Inferior parietal cortex (tissue), 1 donor: ENCODE results near the gene PARL.
A peak's percentile ranks its signal among the peaks of the same experiment; 100 is the strongest.

Experiments used
- DNase-seq: peaks from one replicate; pipeline ENCODE4 v3.0.0-alpha.2; 2016; ENCODE audit errors: extremely low spot score

The PARL gene, protein sequence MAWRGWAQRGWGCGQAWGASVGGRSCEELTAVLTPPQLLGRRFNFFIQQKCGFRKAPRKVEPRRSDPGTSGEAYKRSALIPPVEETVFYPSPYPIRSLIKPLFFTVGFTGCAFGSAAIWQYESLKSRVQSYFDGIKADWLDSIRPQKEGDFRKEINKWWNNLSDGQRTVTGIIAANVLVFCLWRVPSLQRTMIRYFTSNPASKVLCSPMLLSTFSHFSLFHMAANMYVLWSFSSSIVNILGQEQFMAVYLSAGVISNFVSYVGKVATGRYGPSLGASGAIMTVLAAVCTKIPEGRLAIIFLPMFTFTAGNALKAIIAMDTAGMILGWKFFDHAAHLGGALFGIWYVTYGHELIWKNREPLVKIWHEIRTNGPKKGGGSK

DNA sequence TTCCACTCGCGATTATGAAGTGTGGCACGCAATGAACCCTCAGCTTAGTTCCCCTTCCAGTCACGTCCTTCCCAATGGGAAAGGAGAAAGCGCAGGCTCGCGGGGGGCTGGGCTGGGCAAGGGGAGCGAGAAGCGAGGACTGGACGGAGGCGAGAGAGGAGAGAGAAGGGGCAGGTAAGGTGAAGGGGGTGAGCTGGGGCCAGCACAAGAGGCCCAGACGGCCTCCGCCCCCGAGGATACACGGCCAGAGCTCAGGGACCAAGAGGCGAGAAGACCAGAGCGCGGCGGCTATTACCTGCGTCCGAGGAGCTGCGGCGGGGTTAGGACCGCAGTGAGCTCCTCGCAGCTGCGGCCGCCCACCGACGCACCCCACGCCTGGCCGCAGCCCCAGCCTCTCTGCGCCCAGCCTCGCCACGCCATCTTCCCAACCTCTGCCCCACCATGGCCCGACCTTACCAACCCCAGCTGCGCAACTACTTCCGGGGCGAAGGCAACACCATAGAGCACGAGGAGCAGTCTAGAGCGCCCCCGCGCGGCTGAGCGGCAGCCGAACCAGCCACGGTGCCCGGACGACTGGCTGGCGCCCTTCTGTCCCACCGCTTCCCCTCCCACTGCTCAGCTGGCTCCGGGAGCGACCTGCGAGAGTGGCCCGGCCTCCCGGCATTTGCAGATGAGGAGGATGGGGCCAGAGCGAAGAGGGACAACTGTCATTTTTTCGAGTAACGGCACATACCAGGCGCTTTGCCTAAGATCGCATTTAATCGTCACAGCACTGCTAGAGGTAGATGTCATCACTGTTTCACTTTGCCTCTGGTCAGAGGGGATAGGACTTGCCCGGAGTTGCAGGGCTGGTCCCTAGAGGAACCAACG, at the start of gene PARL:
Gene PARL, minus strand, starts transcription at position 454 of the 870 bp plus-strand sequence. Its CDS starts 34 bp downstream, at position 420.
- DNase-seq: peak; percentile 96

DNA sequence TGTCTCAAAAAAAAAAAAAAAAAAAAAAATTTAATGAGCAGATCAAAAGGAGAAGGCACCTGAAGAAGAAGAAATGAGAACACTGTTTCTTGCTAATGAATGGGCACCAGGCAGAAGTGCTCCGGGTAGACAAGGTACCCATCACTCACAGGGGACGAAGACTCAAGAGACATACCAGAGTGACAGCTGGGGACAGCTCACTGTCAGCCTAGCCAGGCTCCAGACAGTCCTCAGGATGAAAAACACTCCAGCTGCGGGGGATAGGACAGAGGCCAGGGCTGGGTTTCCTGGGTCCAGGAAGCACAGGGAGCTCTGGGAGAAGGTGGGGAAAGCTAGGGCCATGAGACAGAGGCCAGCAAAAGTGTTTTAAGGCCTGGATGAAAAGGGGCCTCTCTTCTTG, 48.5 kb upstream of the PARL start:
- no peak for DNase-seq

DNA sequence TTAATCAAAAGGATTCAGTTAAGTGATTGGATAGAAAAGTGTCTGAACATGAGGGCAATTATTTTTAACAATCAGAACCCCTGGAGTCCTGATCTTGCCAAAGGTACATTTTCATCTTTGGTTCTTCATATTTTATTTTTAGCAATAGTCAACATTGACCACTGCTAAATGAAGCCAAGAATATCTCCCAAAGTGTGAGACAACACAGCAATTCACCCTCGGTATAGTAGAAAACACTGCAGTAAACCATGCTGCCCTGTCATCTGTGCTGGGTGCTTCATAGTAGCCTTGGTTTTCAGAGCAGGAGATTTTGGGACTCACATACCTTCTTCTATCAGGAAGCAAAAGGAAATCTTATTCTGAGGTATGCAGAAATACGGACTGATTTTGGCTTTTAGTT, 47.2 kb upstream of the PARL start:
- no peak for DNase-seq

DNA sequence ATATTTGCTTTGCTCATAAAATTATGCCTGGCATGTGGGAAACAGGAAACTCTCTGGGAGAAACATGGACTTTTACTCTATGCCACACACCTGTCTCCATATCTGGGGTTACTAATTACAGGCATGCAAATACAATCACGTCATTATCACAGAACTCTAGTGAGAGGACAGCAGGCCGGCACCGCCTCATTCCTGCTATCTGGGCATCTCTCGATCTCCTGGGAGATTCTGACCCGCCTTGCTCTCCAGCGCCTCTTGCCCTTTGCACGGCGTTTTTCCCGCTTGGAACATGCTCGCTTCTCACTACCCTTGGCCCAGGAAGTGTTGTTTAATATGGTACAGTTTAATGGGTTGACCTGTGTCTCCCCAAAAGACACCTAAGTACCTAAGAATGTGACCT, 45.4 kb upstream of the PARL start:
- DNase-seq: no peak

DNA sequence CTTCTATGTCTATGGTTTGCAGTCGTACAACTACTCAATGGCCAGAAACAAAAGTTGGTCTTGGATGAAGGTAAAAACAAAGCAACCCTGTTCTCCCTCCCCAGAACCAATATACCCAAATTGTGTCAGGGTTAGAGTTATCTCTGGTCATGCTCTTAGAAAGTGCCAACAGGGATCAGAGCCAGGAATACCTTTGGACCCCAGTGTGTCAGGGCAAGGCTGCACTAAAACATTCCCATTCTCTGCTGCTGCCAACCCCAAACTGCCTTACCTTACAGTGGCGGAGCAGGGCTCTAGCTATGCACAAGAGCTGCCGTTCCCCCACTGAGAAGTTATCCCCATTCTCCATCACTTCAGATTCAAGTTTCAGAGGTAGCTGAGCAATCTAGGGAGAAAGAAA, 42.4 kb upstream of the PARL start:
- no peak for DNase-seq

DNA sequence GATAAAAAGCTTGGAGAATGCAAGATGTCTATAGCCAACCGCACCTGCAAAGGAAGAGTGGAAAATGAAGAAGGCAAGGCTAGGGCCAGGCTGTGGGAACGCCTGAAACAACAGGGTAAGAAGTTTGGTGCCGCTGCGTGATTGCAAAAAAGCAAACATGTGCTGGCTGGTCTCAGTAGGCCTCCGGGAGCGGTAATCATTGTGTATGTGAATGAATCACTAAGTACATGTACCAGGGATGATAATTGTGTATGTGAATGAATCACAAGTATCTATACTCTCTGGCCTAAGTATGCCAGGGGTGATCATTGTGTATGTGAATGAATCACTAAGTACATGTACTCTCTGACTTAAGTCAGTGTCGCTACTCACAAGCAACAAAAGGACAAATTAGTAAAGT, 40.3 kb upstream of the PARL start:
- DNase-seq: no peak

DNA sequence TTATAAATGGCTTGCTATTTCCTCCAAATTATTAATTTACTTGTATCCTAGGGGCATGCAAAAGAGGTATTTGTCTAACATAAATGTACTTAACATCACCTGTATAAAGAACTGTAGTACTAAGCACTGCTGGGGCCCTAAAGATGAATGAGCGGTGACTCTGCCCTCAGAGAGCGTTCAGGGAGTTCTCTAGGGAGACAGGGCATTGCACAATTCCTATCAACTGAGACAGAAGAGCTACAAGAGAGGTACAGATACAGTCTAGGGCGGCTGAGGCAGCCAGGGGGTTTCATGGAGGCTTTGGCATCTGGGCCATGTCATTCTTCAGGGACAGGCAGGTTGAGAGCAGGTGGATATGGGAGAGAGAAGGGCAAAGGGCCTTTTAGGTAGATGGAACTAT, 39.9 kb upstream of the PARL start:
- no peak for DNase-seq

DNA sequence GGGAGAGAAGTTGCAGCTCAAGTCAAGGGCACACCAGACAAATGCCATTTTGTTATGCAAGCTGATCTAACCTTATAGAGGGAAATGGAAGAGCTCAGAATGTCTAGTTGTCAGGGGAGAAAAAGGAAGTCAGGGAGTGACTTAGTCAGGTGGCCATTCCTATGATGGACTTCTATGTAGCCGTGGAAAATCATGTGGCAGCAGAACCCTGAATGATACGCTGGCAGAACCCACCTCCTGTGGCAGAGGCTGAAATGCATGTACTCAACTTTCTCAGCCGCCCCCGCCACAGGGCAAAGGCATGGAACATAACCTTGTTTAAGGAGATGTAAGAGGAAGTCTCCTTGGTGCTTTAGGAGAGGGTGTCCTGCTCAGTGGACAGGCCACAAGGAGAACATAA, 37.7 kb upstream of the PARL start:
- no peak for DNase-seq

DNA sequence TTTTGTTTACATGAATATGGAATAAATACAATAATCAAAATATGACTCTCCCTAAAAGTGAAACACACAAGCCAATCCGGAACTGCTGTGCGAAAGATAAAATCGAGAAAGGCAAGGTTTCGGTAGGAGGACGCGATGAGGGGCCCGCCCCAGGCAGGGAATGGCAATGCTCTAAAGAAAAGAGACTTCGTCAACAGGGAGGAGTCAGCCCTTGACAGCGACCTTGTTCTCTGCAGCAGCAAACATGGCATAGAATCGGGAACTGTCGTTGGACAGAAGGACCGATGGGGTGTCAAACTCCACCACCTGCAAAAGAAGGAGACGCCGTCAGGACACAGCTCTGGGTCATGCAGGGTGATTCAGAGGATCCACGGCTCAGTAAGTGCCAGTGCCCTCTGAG, 36.4 kb upstream of the PARL start:
- DNase-seq: no peak

DNA sequence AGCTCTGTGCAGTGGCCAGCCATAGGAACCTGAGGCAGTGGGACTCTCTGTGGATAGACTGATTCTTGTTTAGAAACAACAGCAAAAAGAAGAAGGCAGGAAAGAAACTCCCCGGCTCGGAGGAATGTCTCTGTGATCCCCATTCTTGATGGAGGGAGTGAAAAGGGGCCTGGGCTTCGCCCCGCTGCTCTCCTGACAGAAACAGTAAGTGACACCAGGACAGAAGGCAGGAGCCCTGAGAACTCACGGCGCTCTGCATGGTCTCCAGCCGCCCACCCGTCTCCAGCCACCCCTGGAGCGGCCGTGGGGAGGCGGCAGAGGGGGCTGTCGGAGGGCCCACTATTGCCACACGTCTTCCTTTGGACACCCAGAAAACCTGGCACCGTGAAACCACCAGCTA, 35.7 kb upstream of the PARL start:
- no peak for DNase-seq

DNA sequence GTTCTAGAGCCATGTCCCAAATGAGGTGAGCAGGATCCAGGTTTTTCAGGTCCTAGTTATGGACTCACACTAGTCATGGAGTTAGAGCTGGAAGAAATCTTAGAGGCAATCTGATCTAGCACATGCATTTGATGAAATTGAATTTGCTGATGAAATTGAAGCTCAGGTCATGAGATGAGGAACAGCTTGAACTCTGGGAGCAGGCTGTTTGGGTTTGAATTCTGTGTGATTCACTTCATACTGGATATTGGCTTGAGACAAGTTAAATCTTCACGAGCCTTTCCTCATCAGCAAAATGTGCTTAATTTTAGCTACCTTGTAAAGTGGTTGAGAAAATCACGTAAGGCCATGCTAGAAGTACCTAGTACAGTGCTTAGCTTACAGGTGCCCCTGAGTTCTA, 33.5 kb upstream of the PARL start:
- no peak for DNase-seq

DNA sequence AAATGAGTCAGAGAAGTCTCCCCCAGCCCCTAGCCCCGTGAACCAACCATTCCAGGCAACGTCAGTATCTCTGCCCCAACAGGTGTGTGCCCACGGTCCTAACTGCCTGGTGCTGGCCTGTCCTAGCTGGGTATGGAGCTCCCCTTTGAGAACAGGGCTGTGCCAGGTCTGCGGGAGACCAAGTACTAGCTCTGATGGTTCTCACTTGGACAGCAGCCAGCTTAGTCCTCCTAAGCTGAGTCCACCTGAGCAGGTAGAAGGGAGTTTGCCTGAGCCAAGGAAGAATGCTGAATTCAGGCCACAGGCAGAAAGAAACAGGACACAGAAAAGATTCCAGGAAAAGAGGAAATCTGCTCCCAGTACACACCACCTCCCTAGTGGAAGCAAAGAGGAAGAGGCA, 33.1 kb upstream of the PARL start:
- no peak for DNase-seq

DNA sequence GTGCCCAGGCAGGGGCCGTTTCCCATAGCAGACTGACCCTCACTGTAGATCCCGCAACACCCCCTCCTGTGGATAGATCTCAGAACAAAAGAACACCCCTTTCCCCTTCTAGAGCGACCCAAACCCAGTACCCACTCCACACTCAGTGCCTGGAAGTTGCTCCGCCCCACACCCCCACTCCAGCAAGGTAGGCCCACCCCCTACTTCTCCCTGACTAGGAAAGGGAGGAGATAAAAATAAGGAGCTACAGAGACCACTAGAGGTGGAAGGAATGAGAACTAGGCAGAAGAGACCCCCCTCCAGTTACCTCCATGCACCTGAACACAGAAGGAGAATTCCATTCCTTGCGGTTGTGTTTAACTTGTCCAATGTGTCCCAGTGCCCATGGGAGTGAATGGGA, 30.2 kb upstream of the PARL start:
- DNase-seq: no peak

DNA sequence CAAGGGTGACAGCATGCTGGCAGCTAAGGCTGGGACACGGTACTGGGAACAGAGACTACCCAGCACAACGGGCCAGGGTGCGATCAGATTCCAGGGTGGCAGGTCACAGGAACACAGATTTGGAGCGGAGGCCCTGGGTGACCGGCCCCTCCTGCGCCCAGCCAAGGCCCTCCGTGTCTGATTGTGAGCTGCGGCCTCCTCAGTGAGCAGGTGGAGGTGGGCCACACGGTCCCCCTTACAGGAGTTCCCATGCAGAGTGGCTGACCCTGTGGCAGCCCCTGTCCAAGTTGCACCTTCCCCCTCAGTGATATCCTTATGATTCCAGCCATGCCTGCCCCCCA, 28.9 kb upstream of the PARL start:
- no peak for DNase-seq

DNA sequence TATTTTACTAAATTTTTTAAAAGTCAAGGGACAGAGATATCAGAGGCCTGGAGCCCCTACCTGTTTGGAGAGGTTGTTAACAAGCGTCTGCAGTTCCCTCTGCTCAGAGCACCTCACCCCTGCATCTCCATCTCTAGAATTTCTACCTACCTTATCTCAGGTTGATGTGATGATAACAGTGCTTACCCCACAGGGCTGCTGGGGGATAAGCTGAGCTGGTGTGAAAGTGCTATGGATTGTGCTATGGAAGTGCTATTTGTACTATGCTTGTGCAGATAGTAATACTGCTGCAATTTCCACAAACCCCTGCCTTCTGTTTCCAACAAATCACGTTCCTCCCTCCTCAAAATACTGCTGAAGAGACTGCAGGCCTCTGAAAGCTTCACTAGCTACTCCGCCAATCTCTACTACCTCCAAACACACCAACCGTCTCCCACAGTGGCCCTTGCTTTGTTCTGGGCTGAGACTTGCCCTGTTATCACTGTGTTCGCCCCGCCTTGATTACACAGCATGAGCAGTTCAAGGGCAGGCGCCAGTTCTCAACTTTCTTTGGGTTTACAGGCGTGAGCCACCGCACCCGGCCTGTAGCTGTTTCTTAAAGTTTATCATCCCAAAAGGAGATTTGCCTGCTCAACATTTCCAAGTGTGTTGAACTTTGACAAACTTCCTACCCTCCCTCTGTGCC, 28.4 kb upstream of the PARL start:
- DNase-seq: no peak

DNA sequence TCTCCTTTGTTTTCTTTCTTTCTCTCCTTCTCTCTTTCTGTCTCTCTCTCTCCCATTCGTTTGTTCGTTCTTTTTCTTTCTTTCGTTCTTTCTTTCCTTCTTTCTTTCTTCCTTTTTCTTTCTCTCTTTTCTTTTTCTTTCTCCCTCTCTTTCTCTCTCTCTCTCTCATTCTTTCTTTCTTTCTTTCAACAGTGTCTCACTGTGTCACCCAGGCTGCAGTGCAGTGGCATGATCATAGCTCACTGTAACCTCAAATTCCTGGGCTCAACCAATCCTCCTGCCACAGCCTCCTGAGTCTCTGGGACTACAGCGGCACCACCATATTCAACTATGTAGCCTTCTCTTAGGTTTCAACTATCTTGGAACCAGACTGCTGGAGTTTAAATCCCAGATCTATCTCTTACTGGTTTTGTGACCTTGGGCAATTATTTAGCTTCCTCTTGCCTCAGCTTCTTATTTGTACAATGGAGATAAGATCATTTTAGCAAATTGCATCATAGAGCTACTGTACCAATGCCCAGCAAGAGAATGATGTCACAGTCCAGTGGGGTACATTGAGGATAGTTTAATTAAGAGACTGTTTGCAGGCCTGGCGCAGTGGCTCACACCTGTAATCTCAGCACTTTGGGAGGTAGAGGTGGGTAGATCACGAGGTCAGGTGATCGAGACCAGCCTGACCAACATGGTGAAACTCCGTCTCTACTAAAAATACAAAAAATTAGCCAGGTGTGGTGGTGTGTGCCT, 27.3 kb upstream of the PARL start:
- no peak for DNase-seq

DNA sequence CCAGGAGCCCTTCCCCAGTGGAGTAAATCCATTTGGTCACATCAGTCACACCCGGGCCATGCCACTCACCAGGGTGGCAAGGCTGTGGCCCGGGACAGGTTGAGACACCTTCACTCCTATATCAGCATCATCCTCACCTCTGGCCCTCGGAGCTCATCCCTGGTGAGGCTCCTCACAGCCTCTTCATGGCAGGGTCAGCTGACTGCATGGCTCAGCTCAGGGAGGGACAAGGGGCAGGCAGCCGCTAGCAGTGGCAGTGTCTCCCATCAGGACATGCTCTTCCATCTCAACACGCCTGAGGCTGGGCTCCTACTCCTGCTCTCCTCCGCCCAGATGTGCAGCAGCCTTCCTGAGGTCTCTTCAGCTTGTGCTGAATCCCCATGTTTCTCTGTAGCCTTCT, 26.4 kb upstream of the PARL start:
- no peak for DNase-seq

DNA sequence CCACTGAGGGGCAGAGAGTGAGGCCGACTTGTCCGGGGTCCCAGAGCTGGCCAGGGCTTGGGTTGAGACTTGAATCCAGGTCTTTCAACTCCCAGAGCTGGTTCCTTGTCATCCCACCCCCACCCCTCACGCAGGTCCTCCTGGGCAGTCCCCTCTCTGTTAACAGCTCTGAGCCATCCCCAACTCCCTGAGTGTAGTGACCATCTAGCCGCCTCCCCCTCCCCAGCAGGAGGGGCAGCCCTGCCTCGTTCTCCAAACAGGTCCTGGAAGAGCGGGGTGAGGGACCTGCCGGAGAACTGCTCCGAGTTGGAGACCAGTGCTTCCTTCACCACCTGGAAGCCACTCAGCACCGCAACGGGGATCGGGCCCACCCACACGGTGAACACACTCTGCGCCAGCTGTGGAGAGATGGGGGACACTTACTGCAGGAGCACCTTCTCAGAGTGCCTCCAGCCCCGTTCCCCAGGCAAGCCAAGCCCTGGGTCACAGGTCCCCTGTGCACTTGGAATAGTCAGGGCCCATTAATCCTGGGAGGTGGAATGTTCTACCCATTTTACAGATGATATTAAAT, 24.4 kb upstream of the PARL start:
- DNase-seq: no peak

DNA sequence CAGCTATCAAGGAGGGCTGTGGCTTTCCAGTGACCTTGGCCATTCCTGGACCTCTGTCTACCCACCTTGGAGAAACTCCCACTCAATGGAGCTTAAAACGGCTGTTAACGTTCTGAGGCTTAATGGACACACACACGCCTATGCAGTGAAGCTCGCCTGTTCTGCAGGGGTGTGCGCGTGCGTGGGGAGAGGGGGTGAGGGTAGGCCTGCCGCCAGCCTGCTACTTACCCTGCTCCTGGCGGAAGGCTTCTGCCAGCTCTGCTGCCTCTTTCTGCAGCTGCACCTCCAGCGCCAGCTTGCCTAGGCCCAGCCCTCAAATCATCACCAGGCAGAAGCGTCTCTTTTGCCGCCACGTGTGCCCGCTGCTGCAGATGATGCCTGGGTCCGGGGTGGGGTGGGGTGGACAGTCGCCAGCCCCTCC, 23.2 kb upstream of the PARL start:
- DNase-seq: no peak

DNA sequence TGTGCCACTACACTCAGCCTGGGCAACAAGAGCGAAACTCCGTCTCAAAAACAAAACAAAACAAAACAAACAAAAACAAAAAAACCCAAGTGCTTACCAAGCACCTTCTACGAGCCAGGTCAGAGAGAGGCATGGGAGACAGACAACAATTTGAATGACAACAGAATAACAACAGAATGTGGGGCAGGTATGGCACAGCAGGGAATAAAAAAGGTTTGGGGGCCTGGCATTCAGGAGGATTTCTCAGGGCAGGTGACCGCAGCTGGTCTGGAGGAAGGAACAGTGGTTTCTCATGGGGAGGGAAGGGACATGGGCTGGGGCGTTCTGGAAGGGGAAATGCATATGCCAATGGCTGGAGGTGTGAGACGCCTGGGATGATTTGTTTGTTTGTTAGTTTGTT, 22.5 kb upstream of the PARL start:
- no peak for DNase-seq

DNA sequence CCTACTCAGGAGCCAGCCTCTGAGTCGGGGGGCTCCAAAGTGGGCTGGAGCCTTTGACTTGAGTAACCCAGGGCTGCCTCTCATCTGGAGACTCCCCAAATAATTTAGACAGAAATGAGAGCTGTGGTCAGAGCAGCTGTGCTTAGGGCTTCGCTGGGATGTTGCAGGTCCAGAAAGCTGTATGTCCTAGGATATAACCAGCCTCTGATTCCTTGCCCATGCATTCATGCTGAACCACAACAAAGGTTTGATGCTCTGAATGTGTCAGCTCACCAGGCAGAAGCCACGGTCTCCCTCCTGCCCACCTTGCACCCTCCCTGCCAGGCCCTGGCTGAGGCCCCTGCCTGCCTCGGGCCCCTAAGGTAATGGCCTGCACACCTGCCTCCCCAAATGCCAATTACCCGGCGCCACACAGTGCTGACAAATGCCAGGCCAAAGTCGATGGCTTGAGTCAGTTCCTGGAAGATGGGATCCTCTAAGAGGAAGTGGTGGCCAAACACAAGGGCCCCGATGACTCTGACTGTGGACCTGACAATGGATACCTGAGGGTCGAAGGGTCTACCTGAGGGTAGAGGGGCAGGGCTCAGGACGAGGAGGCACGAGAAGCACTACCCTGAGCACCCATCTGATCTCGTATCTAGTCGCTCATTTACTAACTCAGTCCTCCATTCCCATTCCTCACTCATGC, 21.7 kb upstream of the PARL start:
- DNase-seq: no peak
